GM21390 (cell line): ENCODE measurements around the gene TTC39A.

Experiments used
- ATAC-seq: cut with Tn5 transposase; IDR thresholded peaks from one replicate; pipeline ENCODE4 v1.9.1; 2021; ENCODE audit not compliant: unreplicated experiment

Gene TTC39A

GRCh38 chr1:51316113-51316845 lies 14.1 kb downstream of the TTC39A start:
- ATAC-seq: no peak

GRCh38 chr1:51314974-51315373 lies 15.4 kb downstream of the TTC39A start:
- no peak for ATAC-seq

GRCh38 chr1:51313961-51314777 lies 16.2 kb downstream of the TTC39A start:
- peak; percentile 54 for ATAC-seq

GRCh38 chr1:51313268-51313852 lies 17.0 kb downstream of the TTC39A start:
- no peak for ATAC-seq

GRCh38 chr1:51312718-51313117 lies 17.6 kb downstream of the TTC39A start:
- no peak for ATAC-seq

GRCh38 chr1:51311826-51312225 lies 18.5 kb downstream of the TTC39A start:
- no peak for ATAC-seq

- no peak for ATAC-seq
These were observed 19.3 kb downstream of the TTC39A start for GRCh38 chr1:51310871-51311613.

- ATAC-seq: no peak
These were observed 21.1 kb downstream of the TTC39A start for GRCh38 chr1:51309291-51309690.

GRCh38 chr1:51308636-51309035 lies 21.7 kb downstream of the TTC39A start:
- ATAC-seq: no peak

GRCh38 chr1:51306950-51307349 lies 23.4 kb downstream of the TTC39A start:
- no peak for ATAC-seq

- no peak for ATAC-seq
These were observed 25.0 kb downstream of the TTC39A start for GRCh38 chr1:51305371-51305823.

GRCh38 chr1:51304360-51304759 lies 26.0 kb downstream of the TTC39A start:
- ATAC-seq: no peak

GRCh38 chr1:51303751-51304251 lies 26.6 kb downstream of the TTC39A start:
- peak; percentile 39 for ATAC-seq

GRCh38 chr1:51303315-51303714 lies 27.0 kb downstream of the TTC39A start:
- ATAC-seq: no peak

- ATAC-seq: no peak
These were observed 27.6 kb downstream of the TTC39A start for GRCh38 chr1:51302746-51303145.

GRCh38 chr1:51302270-51302669 lies 28.1 kb downstream of the TTC39A start:
- ATAC-seq: no peak

- no peak for ATAC-seq
These were observed 28.6 kb downstream of the TTC39A start for GRCh38 chr1:51301844-51302162.

GRCh38 chr1:51301152-51301843 lies 29.1 kb downstream of the TTC39A start:
- ATAC-seq: no peak

GRCh38 chr1:51299981-51300670 lies 30.2 kb downstream of the TTC39A start:
- ATAC-seq: no peak
